Frontal cortex (tissue), 4 donors: Measurements from ENCODE around the gene INVS. TPM values are rescaled to one million over a fixed set of nuclear protein-coding genes. Genes with fewer than 3 reads are reported as not detected.
"Not testable (repeated sequence)": the region's sequence is repeated elsewhere in the genome, so short reads cannot be mapped to it uniquely, and the experiment has no call there.

Experiments
- DNase-seq, 2 donors: peaks; one replicate each; pipeline ENCODE4 v3.0.0; 2012; ENCODE audit warnings: low spot score in 2 of 2
- FAIRE-seq: peaks from 2 replicates; lab custom pipeline; 2012; peaks lifted over from hg19 to GRCh38; lab: Jason Lieb, UNC
- total RNA-seq: library from RNA; depleted of rRNA; stranded (reverse); fragments of >200 nt; gene quantifications from one replicate; pipeline ENCODE4 v1.2.3, GENCODE V29; 2014
- donor health status: control.
- donor health status: control.
- donor health status: control.

Gene INVS
- total RNA-seq, 1 donor from 2014 or later = 15.1 TPM

DNA sequence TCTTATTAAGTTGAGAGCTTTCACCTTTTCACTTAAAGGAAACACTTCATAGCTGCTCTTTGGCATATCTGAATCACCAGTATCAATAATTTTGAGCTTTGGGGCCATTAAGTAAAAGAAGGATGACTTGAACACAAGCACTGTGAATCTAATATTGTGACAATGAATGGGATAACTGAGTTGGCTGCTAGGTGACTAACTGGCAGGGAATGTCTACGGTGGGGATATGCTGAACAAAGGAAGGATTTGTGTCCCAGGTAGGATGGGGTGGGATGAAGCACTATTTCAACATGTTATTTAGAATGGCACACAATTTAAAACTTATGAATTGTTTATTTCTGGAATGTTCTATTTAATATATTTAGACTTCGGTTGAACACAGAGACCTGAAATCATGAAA, 130.1 kb downstream of the INVS start:
- DNase-seq (no peak), FAIRE-seq (no peak)

DNA sequence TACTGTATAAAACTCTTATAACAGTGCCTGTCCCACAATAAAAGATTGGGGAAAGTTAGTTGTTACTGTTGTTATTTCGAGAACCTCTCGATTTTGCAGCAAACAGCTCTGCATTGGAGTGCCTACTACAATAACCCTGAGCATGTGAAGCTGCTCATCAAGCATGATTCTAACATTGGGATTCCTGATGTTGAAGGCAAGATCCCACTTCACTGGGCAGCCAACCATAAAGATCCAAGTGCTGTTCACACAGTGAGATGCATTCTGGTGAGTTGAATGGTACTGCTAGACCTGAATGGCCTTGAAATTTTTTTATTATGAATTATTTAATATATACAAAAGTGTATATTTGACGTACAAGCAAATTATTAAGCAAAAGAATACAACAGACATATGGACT, 130.5 kb downstream of the INVS start:
- FAIRE-seq (no peak), DNase-seq (no peak)

DNA sequence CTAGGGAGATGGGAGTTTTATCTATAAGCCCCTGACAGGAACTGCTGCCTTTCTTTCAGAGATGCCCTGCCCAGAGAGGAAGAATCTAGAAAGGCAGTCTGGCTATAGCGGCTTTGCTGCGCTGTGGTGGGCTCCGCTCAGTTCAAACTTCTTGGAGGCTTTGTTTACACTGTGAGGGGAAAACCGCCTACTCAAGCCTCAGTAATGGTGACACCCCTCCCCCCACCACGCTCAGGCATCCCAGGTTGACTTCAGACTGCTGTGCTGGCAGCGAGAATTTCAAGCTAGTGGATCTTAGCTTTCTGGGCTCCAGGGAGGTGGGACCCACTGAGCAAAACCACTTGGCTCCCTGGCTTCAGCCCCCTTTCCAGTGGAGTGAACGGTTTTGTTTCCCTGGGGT, 137.9 kb downstream of the INVS start:
- FAIRE-seq, DNase-seq: not testable (repeated sequence)

DNA sequence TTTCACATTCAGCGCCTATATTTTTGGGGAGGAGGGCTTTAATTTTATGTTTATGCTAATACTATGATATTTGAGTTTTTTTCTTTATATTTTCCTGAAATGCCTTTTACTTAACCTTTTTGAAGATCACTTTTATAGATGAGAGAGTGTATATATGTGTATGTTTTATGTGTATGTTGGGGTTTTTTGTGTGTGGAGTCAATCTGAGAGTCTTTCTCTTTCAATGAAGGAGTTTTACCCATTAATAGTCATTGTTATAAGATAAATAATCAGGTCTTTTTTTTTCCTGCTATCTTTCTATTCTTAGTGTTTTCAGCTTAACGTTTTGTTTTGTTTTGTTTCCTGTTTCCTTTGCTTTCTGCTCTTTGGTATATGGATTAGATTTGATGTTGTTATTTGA, 141.5 kb downstream of the INVS start:
- FAIRE-seq = no peak
- DNase-seq = no peak

DNA sequence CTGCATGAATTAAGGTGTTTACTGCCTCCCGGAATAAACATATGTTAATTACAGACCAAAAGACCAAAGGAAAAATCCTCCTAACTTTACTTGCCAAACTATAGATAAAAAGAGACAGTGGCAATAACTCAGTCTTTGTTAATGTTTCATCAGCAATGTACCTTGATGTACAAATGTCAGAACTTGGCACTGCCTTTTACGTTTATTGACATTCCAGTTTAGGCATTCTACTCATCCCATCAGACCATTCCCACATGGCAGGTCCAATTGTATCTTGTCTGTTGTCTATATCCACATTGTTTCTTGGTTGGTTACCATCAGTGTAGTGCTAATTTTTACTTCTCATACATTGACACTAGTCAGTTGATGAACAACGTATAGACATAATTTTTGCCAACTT, 168.2 kb downstream of the INVS start:
- no peak for FAIRE-seq

DNA sequence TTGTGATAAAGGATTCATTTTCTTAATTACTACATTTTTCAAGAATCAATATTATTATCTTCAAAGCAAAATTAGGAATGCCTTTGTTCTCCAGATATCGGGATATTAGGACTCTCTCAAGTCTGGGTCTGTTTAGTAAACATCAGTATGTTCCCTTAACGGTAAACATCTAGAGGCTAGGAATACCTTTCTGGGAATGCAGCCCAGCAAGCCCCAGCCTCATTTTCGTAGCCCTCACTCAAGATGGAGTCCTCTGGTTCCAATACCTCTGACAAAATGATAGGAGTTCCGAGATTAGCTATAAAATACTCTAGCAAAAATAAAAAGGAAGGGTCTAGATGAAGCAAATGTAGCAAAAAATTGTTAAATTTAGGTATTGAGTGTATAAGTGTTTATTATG, 169.2 kb downstream of the INVS start:
- no peak for FAIRE-seq

More for the DNA sequence above, 168.2 kb downstream of the INVS start:
- DNase-seq = no peak

DNA sequence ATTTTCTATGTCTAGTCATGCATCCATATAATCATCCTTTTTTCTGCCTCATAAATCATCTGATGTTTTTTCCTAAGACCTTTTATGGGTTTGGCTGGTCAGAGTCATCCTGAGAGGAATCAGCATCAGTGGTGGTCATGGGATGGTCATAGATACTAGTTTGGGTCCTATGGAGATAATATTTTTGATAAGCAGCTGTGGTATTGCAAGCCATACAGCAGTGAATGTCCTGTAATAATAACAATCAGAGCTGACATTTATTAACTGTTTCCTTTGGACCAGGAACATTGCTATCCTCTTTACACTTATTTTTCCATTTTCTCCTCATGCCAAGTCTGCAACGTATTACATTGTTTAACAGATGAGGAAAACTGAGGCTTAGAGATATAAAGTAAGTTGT, 170.6 kb downstream of the INVS start:
- no peak for DNase-seq
- no peak for FAIRE-seq

More for the DNA sequence above, 169.2 kb downstream of the INVS start:
- no peak for DNase-seq

DNA sequence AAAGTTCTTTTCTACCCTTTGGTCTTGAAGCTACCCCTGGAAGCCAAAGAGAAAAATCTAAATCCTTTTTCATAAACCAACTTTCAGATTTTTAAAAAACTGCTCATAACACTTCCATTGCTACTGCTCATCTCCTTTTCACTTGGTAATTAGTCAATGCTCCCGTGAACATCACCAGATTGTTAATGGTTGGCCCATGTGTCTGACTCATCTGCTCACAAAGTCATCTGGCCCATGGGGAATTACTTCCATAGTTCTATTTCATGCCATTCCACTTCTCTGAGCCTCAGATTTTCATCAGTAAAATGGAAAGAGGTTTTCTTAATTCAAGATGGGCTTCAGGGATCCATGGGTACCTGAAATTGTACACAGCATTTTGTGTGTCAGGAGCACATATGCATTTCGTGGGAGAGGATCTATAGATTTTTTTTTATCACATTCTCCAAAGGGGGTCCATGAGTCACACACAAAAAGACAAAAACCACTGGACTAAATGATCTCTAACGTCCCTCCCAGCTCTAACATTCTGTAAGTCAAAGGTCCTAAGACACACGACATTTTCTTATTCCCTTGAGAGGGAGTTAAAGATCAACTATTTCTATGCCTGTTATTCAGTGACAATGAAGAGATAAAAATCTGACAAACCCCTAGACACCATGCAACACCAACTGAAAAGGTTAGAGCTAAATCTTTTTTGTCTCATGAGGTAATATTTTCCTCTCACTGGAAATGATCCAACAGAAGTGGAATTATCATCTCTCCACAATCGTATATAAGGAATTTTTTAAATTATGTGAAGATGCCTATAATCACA, 178.3 kb downstream of the INVS start:
- no peak for DNase-seq
- no peak for FAIRE-seq

DNA sequence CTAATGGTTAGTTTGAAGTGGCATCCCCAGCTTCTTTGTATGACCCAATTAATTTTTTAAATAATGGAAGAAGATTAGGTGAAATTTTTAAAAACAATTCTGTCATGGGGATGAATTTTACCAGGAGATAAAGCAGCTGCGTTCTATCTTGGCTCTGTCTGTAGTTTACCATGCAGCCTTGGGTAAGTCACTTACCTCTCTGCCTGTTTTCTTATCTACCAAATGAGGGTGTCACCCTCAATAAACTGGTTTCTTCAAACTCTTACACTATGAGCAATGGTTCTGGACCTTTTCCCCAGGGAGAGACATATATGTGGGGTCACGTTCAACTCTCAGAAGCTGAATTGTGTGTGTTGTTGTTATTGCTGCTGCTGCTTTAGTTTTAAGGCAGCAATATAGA, 182.0 kb downstream of the INVS start:
- FAIRE-seq = no peak
- DNase-seq = no peak

DNA sequence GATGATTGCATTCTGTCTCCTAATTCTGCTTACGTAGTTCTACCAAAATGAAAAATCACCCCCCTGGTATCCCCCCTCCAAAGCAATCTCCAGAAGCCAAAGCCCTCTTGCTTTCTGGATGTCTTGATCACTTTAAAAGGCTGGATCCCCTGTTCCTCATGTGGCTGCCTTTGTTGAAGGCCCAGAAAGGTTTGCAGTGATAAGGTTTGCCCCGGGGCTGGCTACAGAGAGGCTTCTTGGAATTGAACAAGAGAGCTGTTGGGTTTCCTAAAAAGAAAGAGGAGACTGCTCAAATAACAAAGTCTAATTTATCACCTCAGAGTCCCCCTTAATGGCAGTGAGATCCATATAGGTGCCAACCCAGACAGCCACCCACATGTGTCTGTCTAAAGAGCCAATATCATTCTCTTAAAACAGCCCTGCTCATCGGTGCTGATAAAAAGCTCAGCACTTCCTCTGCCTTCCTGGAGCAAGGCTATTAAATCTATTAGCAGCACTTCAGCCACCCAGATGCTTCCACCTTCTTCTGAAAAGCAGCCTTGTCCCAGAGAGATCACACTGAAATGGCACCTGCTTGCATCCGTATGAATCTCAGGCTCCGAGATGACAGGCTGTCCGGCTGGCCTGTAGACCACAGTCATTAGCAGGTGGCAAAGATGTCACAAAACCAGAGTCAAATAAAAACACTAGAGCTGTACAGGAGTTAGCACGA, 182.8 kb downstream of the INVS start:
- no peak for FAIRE-seq
- DNase-seq = no peak

DNA sequence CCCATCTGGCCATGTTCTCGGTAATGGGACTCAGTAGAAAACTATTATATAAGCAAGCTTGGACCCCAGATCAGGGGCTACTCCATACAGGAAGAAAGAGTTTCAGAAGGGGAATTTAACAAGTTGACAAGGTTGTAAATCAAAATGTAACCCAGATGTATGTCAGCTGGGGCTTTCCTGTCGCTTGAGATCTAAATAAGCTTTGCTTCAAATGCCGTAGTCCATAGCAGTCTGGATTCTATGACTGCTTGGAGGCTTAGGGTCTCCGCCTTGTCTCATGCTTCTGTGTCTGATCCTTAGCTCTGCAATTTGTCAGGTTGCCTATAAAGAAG, 183.3 kb downstream of the INVS start:
- no peak for FAIRE-seq
- no peak for DNase-seq

DNA sequence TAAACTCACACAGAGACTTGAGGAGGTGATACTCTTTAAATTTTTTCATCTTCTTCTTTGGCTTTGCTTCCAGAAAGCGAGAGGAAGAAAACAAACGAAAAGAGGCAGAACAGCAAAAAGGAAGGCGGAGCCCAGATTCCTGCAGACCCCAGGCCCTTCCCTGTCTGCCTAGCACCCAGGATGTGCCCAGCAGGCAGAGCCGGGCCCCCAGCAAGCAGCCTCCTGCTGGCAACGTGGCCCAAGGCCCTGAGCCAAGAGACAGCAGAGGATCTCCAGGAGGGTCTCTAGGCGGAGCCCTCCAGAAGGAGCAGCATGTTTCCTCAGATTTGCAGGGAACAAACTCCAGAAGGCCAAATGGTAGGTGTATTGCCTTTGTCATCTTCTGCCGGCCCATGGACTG, 185.2 kb downstream of the INVS start:
- no peak for FAIRE-seq

DNA sequence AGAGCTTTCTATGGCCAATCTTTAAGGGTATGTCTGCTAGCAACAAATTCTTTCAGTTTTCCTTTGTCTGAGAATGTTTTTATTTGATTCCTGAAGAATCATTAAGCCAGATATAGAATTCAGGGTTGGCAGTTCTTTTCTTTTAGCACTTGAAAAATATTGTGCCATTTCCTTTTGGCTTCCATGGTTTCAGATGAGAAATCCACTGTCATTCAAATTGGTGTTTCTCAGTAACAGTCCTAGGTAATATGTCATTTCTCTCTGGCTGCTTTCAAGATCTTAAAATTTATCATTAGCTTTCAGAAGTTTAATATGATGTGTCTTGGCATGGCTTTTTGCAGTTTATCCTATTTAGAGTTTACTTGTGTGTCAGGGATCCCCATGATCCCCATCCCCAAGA, 186.0 kb downstream of the INVS start:
- FAIRE-seq = no peak
- no peak for DNase-seq

More for the DNA sequence above, 185.2 kb downstream of the INVS start:
- no peak for DNase-seq

DNA sequence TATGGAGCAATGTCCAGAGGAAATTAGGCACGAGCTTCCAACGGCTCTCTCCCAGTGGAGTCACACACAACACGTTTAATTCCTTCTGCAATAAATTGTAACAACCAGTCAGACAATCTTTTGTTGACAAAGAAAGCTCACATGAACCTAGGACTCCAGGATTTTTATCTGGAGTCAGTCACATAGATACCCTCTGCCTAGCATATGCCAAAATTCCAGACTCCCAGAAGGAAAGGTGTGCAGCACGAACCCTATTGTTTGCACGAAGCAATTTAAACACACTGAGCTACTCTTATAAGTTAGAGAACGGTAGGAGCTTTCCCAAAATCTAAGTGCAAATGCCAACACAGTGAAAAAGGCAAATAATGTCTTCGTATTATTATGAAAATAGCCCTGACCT, 186.6 kb downstream of the INVS start:
- FAIRE-seq (no peak), DNase-seq (no peak)

DNA sequence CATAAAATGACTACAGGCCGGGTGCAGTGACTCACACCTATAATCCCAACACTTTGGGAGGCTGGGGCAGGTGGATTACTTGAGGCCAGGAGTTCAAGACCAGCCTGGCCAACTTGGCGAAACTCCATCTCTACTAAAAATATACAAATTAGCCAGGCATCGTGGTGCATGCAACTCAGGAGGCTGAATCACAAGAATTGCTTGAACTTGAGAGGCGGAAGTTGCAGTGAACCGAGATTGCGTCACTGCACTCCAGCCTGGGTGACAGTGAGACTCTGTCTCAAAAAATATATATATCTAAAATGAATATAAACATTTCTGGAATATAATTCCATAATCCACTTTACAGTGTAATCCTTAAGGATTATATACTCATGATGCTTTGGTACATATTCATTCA, 187.2 kb downstream of the INVS start:
- FAIRE-seq = no peak

DNA sequence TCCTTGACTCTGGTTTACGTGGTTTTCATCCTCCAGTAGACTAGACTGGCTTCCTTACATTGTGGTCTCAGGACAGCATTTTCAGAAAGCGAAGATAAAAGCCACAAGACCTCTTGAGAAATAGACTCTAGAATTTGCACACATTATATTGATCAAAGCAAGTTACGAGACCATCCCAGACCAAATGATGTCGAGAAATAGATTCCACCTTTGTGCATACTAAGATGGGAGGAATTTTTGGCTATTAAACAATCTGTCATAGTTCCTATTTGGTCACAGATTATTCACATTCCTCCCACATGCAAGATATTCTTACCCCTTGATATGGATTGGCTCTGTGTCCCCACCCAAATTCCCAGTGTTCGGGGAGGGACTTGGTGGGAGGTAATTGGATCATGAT, 188.1 kb downstream of the INVS start:
- FAIRE-seq (no peak), DNase-seq (no peak)

More for the DNA sequence above, 187.2 kb downstream of the INVS start:
- no peak for DNase-seq

DNA sequence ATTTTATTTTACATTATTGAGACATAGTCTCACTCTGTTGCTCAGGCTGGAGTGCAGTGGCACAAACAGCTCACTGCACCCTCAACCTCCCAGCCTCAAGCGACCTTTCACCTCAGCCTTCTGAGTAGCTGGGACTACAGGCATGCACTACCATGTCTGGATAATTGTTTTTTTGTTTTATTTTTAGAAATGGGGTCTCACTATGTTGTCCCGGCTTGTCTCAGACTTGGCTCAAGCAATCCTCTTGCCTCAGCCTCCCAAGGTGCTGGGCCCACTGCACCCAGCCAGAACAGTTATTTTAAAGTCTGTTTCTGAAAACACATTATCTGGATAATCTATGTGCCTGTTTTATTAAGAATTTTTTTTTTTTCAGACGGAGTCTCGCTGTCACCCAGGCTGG, 191.7 kb downstream of the INVS start:
- FAIRE-seq (no peak), DNase-seq (no peak)

DNA sequence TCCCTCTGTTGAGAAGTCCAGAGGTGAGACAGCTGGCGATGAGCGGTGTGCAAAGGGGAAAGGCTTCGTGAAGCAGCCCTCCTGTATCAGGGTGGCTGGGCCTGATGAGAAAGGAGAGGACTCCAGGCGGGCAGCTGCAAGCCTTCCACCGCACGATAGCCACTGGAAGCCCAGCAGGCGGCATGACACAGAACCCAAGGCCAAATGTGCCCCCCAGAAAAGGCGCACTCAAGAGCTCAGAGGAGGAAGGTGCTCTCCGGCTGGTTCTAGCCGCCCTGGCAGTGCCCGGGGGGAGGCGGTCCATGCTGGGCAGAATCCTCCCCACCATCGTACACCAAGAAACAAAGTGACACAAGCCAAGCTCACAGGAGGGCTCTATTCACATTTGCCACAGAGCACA, 193.4 kb downstream of the INVS start:
- DNase-seq = no peak
- no peak for FAIRE-seq

DNA sequence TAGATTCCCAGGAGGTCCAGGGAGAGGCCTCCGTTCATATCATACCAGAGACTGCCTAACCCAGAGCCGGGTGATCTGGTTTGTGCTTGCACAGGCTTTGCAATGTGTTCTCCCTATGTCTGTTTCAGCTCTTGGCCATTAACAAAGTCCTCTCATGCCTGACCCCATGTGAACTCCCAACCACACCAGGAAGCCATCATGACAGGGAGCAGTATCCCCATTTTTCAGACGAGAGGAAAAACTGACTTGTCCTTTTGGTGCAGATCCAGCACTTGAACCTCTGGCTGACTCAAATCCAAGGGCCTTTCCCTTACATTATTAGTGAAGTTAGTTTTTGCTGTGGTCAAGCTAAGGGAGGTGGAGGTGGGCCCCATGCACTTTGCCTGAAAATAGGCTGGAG, 195.3 kb downstream of the INVS start:
- DNase-seq = no peak
- FAIRE-seq = no peak

DNA sequence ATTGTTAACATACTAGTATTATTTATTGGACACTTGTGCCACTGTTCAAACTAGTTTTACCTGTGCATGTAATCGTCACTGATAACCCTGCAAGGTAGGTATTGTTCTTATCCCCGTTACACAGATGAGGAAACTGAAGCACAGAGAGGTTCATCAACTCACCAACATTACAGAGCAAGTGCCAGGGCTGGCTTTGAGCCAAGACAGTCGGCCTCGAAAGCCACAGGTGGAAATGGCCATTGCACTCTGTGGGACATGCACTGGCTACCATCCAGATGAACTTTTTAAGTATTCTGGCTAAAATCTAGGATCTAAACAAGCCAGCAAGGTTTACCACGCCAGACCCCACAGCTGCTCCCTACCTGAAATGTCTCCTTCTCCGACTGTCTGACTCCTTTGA, 195.8 kb downstream of the INVS start:
- FAIRE-seq (no peak), DNase-seq (no peak)

DNA sequence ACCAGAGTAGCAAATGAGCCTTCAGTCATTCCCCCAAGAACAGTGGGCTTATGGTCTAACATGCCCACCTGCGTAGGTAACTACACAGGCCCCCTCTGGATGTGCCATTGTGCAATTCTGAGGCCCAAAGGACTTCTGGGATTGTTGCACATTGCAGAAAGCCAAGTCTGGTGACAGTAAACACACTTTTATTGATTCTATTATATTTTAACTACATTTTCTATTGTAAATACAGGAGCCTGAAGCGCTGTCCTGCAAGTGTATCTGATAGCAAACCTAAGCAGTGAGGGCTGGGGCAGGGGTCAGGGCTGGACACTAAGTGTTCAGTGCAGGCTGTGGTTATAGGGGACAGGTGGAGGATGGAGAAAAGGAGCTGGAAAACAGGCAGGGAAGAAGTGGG, 196.2 kb downstream of the INVS start:
- no peak for FAIRE-seq
- no peak for DNase-seq

DNA sequence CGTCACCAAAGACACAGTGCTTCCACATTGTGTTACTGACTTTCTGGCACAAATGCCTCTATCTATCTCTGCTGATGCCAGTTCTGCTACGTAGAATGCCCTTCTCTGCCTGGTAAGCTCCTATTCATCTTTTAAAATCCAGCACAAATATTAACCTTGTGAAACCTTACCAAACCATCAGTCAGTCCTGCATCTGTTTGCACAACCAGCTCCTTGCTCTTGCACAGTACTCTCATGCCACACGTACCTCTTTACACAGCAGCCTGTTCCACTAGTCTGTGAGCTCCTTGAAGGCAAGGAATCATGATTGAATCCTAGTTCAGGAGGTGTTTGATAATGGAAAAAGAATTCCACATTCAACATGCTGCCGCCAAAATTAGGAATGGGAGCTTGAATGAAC, 197.4 kb downstream of the INVS start:
- no peak for DNase-seq
- no peak for FAIRE-seq
